Measurements from ENCODE around the gene SPTBN5.
A peak's percentile ranks its signal among the peaks of the same experiment; 100 is the strongest.

Gene SPTBN5

DNA sequence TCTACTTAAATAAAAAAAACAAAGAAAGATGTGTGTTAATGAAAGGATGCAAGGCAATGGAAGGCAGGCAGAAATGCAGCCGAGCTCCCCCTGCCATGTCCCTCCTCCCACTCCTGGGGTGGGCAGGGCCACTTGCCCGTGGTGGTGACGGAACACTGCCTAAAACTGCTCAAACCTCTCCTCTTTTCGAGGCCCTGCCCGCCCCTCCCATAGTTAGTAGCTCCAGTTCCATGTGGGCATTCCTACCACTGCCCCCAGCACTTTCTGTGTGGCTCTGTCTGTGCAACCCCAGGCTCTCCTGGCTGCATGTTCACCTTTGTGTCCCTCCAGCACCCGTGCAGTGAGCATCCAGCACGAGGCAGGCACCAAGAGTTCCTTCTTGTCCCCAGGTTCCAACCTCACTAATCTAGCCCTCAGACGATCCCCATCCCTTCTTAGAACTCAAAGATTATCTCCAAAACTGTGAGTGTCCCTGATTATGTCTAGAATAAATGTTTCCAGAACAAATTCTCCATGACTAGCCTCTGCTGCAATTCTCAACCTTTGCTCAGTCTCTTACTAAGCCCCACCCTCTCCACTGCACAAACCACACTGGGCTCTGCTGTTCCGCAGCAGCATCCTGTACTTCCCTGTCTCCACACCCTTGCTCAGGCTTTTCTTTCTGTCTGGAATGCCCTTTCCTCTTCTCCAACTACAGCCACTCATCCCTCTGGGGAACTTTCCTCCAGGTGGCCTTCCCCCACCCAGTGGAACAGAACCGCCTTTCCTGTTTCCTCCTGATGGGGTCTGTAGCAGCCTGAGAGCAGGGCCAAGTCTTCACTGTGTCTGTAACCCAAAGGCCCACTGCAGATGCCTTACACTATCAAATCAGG lies 32.6 kb upstream of the SPTBN5 start:
- no peak for DNase-seq

DNA sequence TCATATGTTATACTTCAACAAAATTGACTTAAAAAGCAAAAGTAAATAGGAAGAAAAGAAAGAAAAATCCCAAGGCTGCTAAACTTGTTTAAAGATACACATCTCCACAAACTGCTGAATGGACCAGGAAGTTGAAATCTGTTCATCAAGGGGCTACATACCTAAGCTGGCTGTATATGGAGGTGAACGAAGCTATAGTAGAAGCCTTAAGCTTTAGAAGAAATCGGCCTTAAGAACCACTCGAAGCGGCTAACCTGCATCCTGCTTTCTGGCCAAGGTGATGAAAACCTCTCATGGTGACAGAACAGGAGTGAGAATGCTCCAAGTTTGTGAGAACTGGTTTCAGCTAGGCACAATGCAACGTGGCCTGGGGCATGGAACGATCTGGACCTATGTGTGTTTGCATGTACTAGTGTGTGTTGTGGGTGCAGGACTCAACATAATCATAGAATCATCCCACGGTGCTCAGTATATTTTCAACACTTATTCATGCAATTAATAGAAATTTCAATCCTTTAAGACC lies 31.3 kb upstream of the SPTBN5 start:
- no peak for DNase-seq

DNA sequence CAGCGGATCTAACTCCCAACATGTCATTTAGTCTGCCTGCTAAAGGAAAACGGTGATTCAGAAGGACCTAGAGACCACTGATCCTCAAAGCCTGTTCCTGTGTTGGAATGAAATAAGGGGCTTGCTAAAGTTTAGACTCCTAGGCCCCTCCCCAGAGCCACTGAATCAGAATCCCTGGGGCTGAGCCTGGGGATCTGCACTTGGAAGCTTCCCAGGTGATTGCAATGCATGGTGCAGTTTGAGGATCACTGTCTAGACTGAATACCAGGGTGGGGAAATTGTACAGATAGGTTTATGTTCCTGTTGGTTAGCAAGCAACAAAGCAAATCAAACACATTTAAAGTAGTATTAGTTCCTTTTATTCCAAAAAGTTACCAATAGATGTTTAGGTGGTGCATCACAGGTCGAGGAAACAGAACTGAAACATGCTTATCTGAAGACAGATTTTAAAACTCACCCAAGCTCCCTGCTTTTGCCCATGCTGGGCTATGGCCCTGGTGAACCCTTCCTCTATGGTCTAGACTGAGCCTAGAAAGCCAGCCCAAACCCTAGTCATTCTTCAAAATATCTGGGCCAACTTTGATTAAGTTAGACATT lies 29.6 kb upstream of the SPTBN5 start:
- DNase-seq = no peak

DNA sequence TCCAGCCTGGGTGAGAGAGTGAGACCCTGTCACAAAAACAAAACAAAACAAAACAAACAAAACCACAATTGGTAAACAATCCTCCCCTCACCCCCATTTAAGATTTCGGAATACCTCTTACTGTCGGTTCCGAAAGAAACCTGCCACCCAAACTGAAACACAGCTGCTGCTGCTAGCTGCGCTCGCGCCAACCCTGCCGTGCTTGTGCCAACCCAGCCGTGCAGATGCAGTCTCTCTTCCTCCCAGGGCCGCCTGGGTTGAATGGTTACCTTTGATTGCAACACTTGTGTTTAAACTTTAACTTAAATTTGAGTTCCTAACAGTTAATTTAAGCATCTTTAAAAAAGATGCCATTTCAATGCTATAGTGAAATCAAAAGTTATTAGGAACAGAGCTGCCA lies 28.5 kb upstream of the SPTBN5 start:
- no peak for DNase-seq

DNA sequence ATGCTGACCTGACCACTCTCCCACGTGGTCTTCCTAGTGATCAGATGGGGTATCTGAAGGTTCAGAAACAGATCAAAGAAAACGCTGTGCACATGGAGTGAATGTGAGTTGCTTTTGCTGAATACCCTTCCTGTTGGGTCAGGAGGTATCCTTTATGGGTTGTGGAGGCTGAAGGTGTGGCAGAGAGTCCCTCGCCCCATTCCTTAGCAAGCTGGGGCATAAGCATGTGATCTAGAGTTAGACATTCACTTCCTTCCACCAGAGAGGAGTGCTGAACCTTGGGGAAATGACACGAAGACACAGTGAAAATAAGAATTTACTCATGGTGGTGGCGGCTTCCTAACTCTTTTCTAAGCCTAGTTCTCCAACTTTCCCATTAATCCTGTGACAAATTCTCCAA lies 27.8 kb upstream of the SPTBN5 start:
- no peak for DNase-seq

DNA sequence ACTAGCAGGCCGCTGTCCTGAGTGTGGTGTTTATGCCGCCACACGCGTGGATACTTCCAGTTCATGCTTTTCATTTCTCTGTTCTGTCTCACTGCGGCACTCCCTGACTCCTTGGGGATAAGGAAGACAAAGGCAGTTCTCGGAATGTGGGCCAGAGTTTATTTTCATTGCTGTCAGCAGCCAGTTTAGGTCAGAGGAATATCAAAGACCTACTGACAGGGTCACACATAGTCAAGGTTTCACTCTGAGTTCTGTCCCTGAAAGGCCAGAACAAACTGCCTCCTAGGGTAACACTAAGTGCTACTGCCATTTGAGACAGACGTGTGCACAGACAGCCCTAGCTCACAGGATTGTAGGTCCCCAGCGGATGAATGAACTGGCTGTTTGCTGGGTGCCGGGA lies 27.3 kb upstream of the SPTBN5 start:
- DNase-seq = peak; percentile 49

DNA sequence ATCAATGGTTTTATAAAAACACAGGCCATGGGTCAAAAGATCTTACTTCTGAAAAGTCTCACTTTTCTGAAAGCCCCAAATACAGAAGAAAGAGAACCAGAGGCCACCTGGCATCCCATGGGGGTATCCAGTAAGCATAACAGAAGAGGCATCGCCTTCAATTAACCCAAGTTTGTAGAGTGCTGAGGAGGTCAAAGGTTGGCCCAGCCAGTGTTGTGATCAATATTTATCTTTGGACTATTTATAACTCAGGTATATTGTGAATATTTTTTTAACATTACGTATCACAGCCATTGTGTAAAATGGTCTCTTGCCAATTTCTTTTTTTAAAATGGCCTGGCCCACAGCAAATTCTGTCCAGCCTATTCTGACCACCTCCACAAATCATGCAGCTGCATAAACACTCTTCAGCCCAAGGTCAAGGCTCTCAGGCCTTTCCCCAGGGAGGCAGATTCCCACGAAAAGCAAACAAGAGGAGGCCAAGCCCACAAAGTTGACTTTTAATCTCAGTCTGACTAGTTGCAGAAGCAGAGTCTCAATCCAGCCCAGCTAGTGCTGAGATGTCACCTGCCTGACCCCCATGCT lies 26.2 kb upstream of the SPTBN5 start:
- no peak for DNase-seq

DNA sequence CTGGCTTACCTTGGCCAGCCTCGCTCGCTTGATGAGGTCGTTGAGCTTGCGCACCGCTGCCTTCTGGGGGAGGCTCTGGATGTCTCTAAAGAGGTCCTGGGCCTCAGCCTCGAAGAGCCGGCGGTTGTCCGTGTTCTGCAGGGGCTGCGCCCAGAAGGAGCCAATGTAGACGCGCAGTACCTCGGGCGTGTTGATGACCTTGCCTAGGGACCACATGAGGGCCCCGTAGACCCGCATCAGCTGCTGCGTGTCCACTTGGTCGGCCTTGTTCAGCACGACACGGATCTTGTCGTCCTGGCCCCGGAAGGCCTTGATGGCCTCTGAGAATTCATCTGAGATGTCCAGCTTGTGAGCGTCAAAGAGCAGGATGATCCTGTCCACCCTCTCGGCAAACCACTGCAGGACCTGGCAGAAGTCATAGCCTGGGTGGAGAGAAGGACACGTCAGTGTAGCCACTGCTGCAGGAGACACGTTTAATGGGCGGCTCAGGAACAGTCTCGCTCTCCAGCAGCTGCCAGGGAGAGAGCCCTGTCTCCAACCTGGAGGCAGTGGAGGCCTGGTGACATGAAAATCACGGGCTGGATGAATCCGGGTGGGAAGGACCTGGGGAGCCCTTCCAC lies 25.5 kb upstream of the SPTBN5 start:
- DNase-seq = no peak

DNA sequence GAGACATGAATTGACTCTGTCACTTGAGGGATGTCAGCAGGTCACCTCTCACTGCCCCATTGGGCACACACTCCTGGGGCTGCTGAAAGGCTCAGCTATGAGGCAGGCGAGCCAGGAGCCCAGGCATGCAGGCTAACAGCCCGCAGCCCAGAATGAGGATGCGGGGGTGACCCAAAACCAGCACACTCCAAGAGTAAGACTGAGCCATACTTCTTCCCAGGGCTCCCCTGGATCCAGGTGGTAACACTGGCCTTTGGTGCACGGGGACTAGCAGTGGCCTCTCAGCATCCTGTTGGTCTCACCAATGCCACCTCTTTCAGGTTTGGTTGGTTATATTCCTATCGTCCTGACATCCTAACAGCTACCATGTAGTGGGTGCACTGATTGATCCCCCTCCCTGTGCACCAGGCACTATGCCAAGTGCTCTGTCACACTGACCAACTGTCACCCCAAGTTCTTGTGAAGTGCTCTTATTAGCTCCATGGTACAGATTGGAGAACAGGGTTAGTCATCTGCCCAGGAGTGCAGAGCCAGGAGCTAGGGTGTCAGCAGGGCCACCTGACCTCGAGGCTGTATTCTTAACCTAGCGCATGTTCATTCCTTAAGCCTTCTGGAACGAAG lies 24.8 kb upstream of the SPTBN5 start:
- DNase-seq = no peak

DNA sequence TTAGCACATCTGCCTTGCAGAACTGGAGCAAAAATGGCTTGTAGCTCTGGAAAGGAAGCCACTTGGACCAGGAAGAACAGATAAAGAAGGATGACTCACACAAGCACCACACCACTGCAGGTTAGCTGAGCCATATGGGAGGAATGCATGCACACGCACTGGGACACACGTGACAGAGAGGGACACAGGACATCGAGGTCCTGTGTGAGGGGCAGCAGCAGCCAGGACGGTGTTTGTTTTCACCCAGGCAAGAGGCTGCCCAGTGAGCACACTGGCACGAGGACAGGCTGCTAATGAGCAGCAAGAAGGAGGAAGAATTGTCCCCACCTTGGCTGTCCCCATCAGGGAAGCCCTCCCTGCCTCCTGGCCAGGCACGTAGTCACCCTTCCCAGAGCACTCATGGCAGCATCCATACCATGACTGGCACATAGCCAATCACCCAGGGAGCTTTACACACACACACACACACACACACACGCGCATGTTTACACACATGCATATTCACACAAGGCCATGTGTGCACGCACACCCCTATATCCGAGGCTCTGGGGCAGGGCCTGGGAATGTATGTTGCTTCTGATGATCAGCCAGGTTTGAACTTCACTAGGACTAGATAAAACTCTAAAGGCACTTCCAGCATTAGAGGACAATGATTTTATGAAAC lies 24.0 kb upstream of the SPTBN5 start:
- DNase-seq = no peak

DNA sequence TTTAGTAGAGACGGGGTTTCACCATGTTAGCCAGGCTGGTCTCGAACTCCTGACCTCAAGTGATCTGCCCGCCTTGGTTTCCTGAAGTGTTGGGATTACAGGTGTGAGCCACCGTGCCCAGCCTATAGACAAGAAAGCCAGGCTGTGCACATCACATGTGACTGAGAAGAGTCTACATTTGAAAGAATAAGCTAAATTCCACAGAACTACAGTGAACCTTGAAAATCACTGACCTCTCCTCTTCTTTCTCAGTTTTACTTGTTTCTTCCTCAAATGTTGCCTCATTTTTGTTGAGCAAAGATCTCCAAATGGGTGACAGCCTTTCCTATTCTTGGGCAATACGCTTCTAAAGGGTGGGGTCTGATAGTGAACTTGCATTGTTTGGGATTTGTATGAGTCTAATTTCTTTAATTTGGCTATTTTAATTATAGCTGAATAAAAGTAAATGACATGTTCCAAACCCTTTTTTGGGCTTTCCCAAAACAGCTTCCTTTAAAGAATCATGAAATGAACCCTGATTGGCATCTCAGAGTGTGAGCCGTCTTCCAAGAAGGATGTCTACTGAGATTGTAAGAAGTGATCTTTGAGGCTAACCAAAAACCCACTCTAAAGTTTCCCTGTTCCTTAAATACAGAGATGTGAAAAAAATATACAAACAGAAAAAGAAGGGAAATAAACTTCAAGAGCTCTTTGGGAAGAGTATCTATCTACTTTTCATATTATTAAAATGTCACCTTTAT lies 21.6 kb upstream of the SPTBN5 start:
- DNase-seq = no peak

DNA sequence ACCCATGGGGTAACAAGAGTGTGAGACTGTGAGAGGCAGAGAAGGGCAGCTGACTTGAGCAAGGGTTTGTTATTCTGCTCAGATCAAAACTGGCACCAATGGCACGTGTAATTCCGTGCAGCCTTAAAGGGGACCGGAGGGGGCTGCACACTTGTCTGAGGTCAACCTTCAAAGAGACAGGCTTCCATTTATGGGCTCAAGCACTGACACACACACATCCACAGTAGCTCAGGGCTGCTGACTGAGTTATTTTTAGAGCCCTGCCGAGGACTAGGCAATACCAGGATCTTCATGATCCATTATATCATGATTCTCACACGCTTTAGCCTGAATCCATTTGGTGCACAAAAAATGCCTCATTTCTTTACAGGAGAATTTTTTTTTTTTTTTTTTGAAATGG lies 20.6 kb upstream of the SPTBN5 start:
- no peak for DNase-seq

DNA sequence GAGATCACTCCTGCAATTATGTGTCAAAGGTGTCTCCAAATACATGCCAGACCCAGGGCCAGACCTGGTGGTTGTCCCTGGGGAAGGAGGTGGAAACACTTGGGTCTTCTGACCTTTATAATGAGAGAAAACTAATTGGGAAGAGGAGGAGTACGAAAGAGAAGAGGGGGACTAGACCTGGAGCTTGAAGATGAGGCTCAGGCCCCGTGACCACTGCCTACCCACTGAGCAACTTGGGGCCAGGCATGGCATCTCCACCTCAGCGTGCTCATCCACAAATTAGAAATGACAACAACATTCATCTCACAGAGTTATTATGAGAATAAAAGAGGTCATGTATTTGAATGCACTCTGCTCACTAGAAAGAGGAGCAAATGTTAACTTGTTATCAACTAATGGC lies 19.4 kb upstream of the SPTBN5 start:
- peak; percentile 87 for DNase-seq

DNA sequence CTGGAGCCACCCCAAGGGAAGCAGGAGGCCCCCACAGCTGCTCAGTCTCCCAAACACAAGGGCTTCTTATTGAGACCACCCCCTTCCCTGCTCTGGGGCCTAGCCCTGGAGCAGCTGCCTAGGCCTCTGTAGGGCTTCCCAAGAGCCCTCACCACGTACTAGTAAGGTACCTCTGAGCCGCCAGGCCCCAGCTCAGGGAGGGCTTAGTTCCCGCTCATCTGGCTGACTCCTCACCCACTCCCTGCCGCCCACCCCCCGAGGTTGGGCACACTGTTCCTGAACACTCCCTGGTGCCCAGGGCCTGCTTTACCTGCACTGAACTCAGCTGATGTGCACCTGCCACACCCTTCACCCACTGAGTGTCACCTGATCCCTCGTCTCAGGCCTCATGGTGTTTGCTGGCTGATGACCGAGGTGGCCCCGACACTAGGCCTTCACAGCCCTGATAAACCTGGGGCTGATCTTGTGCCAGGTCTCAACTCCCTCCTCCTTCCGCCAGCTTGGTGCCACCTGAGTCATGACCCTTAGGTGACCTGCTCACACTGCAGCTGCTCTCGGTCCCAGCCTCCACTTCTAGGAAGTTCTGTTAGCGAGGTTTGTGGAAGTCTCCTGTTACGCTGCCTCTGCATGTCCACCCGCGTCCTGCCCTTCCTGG lies 18.0 kb upstream of the SPTBN5 start:
- no peak for DNase-seq

DNA sequence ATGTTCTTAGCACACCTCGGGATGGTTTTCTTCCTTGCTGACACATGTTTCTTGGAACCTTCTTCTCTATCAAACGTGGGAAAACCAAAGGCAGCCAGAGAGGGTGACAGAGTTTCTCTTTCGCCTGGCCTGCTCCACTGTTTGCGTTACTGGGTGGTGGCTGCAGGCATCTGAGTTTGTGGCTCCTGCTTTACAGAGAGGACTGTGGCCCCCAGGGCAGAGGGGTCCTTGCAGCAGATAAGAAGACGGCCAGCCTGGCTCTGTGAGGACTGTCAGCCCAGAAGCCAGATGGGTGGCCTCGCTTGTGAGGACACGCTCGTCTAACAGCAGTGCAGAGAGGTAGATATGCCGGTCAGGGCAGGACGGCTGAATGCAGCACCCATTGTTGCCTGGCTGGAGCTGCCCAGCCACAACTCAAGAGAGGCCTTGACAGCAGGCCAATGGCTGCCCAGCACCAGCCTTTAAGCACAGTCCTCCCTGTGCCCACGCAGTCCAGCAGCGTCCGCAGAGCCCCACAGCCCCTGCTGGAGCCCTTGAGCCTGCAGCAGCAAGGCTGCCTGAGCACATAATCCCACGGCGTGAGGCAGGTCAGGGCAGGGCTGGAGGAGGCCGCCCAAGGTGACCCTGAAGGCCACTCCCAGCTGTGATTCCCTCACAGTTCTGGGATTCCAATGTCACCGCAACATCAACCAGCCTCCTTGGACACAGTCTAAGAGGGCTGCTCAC lies 15.0 kb upstream of the SPTBN5 start:
- DNase-seq = no peak

DNA sequence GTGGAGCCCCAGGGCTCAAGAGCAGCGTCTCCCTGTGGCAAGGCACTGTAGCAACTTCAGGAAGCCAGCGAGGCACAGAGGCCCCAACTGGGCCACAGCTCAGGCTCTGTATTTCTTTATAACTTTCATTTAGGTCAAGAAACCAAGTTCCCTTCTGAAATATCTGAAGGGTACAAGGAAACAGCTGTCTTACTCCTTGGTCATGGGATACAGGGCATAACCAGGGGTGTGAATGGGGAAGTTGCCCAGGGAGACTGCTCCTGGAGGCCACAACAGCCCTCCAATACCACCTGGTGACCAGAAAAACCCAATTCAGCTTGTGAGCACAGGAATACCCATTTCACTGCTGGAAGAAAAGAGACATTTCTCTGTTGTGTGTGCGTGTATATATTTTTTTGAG lies 13.3 kb upstream of the SPTBN5 start:
- DNase-seq = no peak

DNA sequence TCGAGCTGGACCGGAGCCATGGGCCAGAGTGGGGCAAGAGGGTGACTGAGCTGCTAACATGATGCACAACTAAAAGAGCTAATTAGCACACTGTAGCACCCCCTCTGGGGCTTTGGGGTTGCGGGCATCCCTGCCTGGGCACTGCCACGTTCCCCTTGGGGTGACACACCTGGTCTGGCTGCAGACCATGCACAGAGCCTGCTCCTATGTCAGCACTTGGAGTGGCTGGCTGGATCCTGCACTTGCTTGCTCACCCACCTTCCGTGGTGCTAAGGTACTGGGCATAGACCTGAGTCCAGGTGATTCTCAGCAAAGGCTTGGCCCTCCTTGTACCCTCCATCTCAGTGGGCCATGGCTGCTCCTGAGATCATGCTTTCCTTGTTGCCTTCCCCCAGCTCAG lies 12.8 kb upstream of the SPTBN5 start:
- no peak for DNase-seq

DNA sequence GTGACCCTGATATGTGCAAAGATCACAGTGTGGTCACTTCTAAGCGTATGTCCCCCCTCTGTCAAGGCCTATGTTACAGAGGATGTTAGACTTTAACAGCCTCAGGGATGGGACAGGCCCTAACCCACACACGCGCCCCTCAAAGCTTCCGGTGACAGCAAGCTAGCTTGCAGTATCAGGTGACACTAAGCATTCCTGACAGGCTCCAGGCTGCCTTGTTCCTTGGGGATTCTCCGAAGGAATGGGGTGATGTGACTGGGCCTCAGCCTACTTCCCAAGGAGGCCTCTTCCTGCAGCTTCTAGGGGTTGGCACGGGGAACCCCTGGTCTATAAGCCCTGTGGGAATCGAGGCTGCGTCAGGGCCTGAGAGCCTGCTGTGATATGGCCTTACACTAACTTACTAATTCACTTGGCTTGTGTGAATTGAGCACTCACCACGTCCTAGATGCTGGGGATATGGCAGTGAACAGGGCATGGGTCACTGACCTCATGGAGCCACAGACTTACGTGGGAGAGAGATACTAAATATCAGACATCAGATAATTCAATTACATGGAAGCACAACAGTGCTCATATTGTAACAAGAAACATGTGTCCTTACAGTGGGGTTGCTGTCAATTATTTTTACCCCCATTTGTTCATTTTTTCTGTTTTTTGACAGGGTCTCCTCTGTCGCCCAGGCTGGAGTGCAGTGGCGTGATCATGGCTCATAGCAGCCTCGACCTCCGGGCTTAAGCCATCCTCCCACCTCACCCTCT lies 11.4 kb upstream of the SPTBN5 start:
- no peak for DNase-seq

DNA sequence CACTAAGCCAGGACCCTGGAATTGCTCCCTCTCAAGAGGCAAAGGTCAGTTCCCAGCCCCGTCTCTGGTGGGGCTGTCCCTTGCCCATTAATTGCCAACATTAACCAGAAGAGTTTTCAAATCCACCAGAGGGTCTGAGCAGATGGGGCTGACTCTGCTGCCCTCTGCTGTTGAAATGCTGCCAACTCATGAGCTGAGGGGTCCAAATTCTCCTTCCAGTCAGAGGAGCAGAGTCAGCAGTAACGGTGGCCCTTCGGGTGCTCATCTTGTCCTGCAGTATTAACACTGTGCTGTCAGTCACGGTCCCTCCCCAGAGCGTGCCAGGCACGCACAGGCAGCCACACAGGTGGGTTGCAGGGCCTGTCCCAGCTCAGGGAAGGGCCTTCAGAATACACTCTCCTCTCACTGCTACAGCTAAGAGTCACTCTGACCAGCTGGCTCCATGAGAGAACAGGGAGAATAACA lies 10.7 kb upstream of the SPTBN5 start:
- DNase-seq = peak; percentile 89

DNA sequence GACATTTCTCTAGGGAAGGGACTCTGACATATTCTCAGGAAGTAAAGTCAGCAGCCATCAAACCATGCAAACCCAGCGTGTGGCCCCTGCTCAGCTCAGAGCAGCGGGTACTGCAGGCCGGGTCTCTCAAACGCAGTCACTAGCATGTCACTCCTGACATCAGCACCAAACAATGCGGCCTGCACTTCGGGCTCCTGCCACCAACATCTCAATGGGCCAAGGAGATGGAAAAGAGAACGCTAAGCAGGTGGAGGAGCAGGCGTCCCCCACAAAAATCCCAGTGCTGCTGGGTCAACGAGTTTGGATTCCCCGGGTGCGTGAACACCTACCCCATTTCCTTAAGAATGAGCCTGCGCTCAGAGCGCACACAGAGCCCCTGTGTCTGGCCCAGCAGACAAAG lies 9.9 kb upstream of the SPTBN5 start:
- no peak for DNase-seq

Measured in retina (tissue), 1 donor.